Gastrocnemius medialis (tissue), 4 donors: ENCODE results near the gene RABGEF1. TPM values are rescaled to one million over a fixed set of nuclear protein-coding genes. Genes with fewer than 3 reads are reported as not detected.
A peak's percentile ranks its signal among the peaks of the same experiment; 100 is the strongest.

Source experiments
- ATAC-seq, 2 donors: fragments of 150-250 bp; one replicate each; pipeline ENCODE4 v1.9.1; 2016
- DNase-seq, 2 donors: peaks; one replicate each; pipeline ENCODE4 v3.0.0-alpha.2; 2019
- H3K27ac ChIP-seq, 4 donors: fragments of 200-600 bp; sonication (generic); 1 replicate in 1 of 4; 2 replicates in 3 of 4; pipeline ENCODE4 v1.5.1; 2016 to 2018; ENCODE audit warnings: mild to moderate bottlenecking in 2 of 4, moderate library complexity in 1 of 4
- H3K27me3 ChIP-seq, 3 donors: fragments of 200-600 bp; sonication (generic) in 2 of 3; 1 replicate in 1 of 3; 2 replicates in 2 of 3; pipeline versions ENCODE4 v1.5.1 to v1.6.0; 2016 to 2019; ENCODE audit warnings: mild to moderate bottlenecking in 1 of 3, moderate library complexity in 1 of 3
- H3K36me3 ChIP-seq, 2 donors: fragments of 200-600 bp; sonication (generic) in 1 of 2; one replicate each; pipeline ENCODE4 v1.5.1; 2017 to 2018
- H3K4me1 ChIP-seq, 2 donors: fragments of 200-600 bp; sonication (generic) in 1 of 2; one replicate each; pipeline ENCODE4 v1.5.1; 2016 to 2017; ENCODE audit warnings: mild to moderate bottlenecking in 2 of 2
- H3K4me3 ChIP-seq, 4 donors: fragments of 200-600 bp; sonication (generic) in 3 of 4; 1 replicate in 1 of 4; 2 replicates in 3 of 4; pipeline ENCODE4 v1.5.1; 2016 to 2019; ENCODE audit warnings: mild to moderate bottlenecking in 2 of 4
- H3K9me3 ChIP-seq, 3 donors: fragments of 200-600 bp; sonication (generic) in 2 of 3; 1 replicate in 1 of 3; 2 replicates in 2 of 3; pipeline ENCODE4 v1.5.1; 2016 to 2019
- POLR2A ChIP-seq, 2 donors: fragments of 450-650 bp; IDR thresholded peaks; one replicate each; pipeline ENCODE4 v1.6.1; 2017; ENCODE audit warnings: antibody characterized with exemption in 2 of 2, mild to moderate bottlenecking in 2 of 2, moderate library complexity in 2 of 2
- in situ Hi-C, 4 donors: fragments of 200-750 bp; cut with MboI; loops; one replicate each; pipeline versions ENCODE4 v1.15.0 to v1.8.0; 2017; ENCODE audit warnings: low sequenced_read_pairs in 4 of 4
- intact Hi-C: fragments of 100-400 bp; cut with DNase I; formaldehyde crosslinking; loops from one replicate; pipeline ENCODE4 v1.15.1; 2023; ENCODE audit warnings: low total_unique reads
- total RNA-seq, 4 donors: library from RNA; depleted of rRNA; stranded (reverse); fragments of >200 nt; gene quantifications; one replicate each; pipeline versions ENCODE4 v1.1.0 to v1.2.3, GENCODE V29; 2016
- TF ChIP-seq, protein P1 (sequence below), 5 experiments: fragments of 450-650 bp in 3 of 5; fragments of 200-600 bp in 2 of 5; sonication (generic) in 2 of 5; IDR thresholded peaks in 4 of 5; conservative IDR thresholded peaks in 1 of 5; 1 replicate in 4 of 5; 2 replicates in 1 of 5; pipeline ENCODE4 v1.5.1; 2016 to 2019; ENCODE audit warnings: antibody characterized with exemption in 5 of 5, mild to moderate bottlenecking in 3 of 5, moderate library complexity in 3 of 5

Gene RABGEF1
- total RNA-seq, 4 donors from 2014 or later = 18.8 to 29.7 (median 24.9) TPM

DNA sequence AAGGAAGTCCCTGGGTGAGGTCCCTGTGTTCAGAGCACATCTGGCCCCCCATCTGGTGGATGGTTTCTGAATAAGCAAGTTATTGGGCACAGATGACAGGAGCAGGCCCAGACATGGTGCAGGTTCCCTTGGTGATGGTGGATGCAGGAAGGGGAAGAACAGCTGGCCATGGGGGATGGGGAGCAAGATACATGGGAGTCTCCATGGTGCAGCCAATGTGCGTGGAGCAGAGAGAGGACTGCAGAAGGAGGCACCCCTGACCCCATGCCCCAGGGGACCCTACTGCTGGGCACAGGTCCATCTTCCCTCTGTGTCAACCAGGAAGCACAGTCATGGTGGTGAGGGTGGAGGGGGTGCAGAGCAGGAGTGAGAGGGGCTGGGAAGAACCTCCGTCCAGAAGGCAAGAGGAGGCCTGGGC, 43.8 kb upstream of the RABGEF1 start:
- Histone ChIP-seq H3K27me3 (no peaks in the 10 kb centered on the region), H3K4me3 (no peak overlapping the region), H3K4me1 (peaks cover 0 to 9% of the 10 kb centered on the region in 2 donors), H3K9me3 (no peaks in the 10 kb centered on the region), H3K27ac (no peak overlapping the region), H3K36me3 (no peaks in the 10 kb centered on the region)
- intact Hi-C loops = no loop called here
- DNase-seq (no peak), ATAC-seq (no peak)
- no peak for TF ChIP-seq POLR2A (IDR thresholded peaks at IDR 0.05)
- TF ChIP-seq, protein P1, sequence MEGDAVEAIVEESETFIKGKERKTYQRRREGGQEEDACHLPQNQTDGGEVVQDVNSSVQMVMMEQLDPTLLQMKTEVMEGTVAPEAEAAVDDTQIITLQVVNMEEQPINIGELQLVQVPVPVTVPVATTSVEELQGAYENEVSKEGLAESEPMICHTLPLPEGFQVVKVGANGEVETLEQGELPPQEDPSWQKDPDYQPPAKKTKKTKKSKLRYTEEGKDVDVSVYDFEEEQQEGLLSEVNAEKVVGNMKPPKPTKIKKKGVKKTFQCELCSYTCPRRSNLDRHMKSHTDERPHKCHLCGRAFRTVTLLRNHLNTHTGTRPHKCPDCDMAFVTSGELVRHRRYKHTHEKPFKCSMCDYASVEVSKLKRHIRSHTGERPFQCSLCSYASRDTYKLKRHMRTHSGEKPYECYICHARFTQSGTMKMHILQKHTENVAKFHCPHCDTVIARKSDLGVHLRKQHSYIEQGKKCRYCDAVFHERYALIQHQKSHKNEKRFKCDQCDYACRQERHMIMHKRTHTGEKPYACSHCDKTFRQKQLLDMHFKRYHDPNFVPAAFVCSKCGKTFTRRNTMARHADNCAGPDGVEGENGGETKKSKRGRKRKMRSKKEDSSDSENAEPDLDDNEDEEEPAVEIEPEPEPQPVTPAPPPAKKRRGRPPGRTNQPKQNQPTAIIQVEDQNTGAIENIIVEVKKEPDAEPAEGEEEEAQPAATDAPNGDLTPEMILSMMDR (IDR thresholded peaks at IDR 0.05 in 4 of 5, conservative IDR thresholded peaks at IDR 0.05 in 1 of 5) = no peak
- in situ Hi-C loops = no loop called here

DNA sequence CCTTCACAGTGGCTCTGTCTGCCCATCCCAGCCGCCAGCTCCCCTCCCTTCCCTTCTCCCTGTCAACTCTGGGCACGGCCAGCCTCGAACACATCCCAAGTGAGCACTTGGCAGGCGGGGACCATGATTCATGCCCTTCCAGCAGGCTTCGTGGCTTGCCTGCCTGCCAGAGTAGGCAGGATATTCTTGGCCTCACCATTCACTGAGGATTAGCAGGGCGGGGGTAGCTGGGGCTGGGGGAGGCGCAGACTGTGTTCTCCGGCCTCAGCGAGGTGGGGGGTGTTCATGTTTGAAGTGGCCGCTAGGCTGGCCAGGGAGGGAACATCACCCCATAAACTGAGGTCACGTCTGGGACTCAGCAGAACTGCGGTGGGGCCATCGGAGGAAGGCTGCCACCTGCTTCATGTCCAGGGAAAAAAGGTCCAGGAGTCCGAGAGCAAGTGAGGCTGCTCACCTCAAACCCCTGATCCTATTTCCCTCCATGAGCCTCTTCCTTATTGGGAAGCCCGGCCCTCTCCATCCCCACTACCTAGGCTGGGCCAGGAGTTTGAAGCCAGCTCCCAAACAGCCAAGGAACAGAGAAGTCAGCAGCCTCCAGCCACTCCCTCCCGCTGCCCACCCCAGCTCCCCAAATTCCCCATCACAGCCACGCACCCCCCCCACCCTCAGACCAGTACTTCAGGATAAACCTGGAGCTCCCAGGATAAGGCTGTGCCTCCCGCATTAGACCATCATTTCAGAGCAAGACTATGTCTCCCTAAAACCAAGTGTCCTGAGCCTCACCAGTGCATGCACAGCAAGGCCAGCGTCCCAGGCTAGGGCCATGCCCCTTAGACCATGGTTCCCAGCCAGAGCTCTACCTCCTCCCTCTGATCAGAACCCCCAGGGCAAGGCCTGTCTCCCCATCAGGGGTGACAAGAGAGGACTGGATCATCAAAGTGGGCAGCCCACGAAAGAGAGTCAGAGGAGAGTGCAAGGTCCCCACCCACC, 42.8 kb upstream of the RABGEF1 start:
- Histone ChIP-seq H3K36me3 (no peaks in the 10 kb centered on the region), H3K4me1 (peaks cover 0 to 9% of the 10 kb centered on the region in 2 donors), H3K4me3 (no peak overlapping the region), H3K27me3 (no peaks in the 10 kb centered on the region), H3K27ac (no peak overlapping the region), H3K9me3 (no peaks in the 10 kb centered on the region)
- no peak for TF ChIP-seq POLR2A (IDR thresholded peaks at IDR 0.05)
- TF ChIP-seq, protein P1 (IDR thresholded peaks at IDR 0.05 in 4 of 5, conservative IDR thresholded peaks at IDR 0.05 in 1 of 5) = no peak
- ATAC-seq = peak in 1 of 2 donors; percentile 45
- intact Hi-C loops = no loop called here
- peak in 1 of 2 donors; percentile 23 for DNase-seq
- in situ Hi-C loops = no loop called here

DNA sequence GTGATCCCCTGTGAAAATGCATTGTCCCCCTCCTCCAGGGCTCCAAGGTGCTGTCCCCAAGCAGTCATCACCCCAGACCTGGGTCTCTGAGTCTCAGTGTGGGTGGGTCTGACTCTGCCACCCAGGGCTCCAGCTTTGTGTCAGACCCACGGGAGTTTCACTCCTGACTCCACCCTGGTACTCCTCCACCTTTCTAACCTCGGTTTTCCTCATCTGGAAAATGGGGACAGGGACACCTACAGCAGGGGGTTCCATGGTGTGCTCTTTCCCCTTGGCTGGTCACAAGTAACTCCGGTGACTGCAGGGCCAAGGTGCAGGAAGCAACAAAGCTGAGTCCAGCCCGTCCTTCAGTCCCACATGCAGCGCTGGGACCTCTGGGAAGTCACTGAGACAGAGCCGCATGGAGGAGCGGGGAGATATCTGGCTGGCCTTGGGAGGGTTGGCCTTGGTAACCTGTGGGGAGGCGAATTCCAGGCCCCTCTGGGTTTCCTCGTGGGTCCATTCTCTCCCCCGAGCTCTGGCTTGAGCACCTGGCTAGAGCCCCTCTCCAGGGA, 41.8 kb upstream of the RABGEF1 start:
- TF ChIP-seq, protein P1 (IDR thresholded peaks at IDR 0.05 in 4 of 5, conservative IDR thresholded peaks at IDR 0.05 in 1 of 5) = no peak
- no peak for TF ChIP-seq POLR2A (IDR thresholded peaks at IDR 0.05)
- Histone ChIP-seq H3K4me1 (peaks cover 0 to 9% of the 10 kb centered on the region in 2 donors), H3K9me3 (no peaks in the 10 kb centered on the region), H3K27ac (no peak overlapping the region), H3K4me3 (no peak overlapping the region), H3K36me3 (no peaks in the 10 kb centered on the region), H3K27me3 (no peaks in the 10 kb centered on the region)
- intact Hi-C loops (no loop called here), in situ Hi-C loops (no loop called here)
- DNase-seq = no peak
- no peak for ATAC-seq

DNA sequence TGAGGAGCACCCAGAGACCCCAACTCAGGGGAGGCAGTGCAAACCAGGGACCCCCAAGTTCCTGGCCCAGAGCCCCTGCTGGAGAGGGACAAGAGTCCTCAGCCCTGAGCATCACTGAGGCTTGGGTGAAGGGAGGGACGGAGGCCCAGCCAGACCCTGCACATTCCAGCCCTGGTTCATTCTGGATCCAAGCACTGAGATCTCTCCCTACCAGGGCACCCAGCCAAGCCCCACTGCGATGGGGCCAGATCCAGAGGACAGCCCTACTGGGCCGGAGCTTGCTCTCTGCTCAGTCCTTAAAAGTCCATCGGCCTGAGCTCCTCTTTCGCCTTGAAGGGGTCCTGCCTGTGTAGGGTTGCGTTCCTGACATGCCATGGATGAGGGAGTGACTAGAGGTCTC, 40.5 kb upstream of the RABGEF1 start:
- DNase-seq (no peak), ATAC-seq (no peak)

More for the DNA sequence above, 40.5 kb upstream of the RABGEF1 start:
- Histone ChIP-seq H3K27ac (no peak overlapping the region), H3K36me3 (no peaks in the 10 kb centered on the region), H3K4me1 (peaks cover 0 to 9% of the 10 kb centered on the region in 2 donors), H3K27me3 (no peaks in the 10 kb centered on the region), H3K4me3 (no peak overlapping the region), H3K9me3 (no peaks in the 10 kb centered on the region)
- TF ChIP-seq, protein P1 (IDR thresholded peaks at IDR 0.05 in 4 of 5, conservative IDR thresholded peaks at IDR 0.05 in 1 of 5) = no peak
- in situ Hi-C loops (no loop called here), intact Hi-C loops (no loop called here)
